ENCODE data around the gene RIC8B. TPM values are rescaled to one million over a fixed set of nuclear protein-coding genes. Genes with fewer than 3 reads are reported as not detected.

The RIC8B gene
- polyA plus RNA-seq, 3 donors = 23.8 to 30.3 (median 26.7) TPM

DNA sequence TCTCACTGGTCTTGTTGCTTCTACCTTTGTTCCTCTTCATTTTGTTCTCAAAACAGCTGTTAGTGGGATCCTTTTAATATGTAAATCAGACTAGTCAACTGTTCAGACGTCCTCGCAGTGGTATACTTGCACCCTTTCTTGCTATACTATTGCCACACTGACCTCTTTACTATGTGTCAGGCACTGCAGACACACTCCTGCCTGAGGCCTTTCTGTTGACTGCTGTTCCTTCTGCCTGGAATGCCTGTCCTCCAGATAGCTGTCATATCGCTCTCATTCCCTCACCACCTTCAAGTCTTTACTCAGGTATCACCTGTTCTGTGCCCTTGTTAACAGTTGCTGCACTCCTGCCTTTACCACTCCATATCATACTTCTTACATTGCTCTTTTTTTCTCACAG, 91.2 kb downstream of the RIC8B start:
- no peak for DNase-seq (ENCODE audit: low read depth in 3 of 3, low spot score in 2 of 3)

DNA sequence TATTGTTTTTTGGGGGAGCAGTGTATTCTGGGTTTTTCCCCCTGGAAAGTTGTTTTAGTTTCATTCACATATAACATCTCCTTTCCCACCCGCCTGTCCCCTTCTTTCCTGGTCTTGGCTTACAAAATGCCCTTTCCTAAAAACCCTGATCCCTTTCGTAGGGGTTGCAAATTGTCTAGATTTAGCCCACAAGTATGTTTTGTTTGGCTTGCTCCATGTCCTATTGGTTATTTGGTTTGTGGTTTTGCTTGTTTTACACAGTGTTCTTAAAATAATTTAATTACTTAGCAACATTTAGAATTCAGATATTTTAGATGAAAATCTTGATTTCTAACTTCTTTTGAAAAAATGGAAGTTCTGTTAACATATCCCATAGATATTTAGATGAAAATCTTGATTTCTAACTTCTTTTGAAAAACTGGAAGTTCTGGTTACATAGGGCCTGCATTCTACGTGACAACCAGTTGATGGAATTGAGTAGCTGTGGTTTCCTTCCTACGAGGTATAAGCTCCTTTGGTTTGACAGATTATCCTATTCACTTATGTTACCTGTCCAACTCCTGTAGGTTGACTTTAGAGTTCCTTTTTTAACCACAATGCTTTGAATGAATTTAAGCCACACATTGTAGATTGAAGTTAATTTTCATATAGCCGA, 92.1 kb downstream of the RIC8B start:
- DNase-seq (ENCODE audit: low read depth in 3 of 3, low spot score in 2 of 3) = no peak

DNA sequence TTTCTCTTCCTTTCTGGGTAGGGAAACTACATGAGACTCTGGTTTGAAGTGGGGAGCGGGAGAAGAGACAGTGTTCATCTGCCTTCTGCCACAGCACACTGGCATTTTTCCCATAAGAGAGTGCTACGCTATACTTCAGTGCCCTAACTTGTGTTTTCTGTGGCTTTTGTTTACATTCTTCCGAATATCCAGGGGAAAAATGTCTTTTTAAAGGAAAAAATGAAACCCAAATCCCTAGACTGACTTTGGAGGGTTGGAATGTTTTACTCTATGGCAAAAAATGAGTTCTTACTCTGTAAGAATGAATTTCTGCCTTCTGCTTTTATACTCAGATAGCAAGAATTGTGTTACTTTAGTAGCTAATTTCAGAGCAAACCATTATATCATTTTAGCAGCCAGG, 93.2 kb downstream of the RIC8B start:
- DNase-seq (ENCODE audit: low read depth in 3 of 3, low spot score in 2 of 3) = no peak

DNA sequence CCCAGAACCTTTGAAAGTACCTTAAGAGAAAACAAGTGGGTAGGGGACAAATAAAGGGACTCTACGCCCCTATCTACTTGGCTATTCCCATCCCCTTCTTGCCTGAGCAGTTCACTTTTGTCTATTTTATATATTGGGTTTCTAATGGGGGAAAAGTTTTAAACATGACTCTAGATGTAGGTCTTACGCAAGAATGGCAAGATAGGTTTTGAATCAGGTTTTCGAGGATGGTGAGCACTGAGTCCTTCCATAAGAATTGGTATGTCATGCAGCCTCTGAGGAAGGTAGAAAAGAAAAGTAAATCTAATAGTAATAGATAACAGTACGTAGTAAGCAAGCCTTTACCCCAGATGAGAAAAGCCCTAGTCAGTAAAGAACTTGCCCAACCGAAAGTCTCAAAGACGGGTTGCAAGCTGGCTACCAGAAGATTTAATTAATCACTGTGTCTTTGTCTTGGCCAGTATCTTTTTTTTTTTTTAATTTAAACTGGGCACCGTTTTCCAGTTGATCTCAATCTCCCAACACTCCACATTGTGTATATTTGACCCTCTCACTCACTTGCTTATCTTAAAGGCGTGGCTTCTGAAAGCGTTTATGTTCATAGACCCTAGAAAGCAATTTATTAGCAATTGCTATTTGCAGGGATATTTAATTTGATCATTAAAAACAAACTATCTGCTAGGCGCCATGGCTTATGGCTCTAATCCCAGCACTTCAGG, 94.7 kb downstream of the RIC8B start:
- no peak for DNase-seq (ENCODE audit: low read depth in 3 of 3, low spot score in 2 of 3)

GRCh38 chr12:106870116-106870515, 95.6 kb downstream of the RIC8B start:
- DNase-seq (ENCODE audit: low read depth in 3 of 3, low spot score in 2 of 3) = no peak

GRCh38 chr12:106871477-106871876, 97.0 kb downstream of the RIC8B start:
- DNase-seq (ENCODE audit: low read depth in 3 of 3, low spot score in 2 of 3) = no peak

DNA sequence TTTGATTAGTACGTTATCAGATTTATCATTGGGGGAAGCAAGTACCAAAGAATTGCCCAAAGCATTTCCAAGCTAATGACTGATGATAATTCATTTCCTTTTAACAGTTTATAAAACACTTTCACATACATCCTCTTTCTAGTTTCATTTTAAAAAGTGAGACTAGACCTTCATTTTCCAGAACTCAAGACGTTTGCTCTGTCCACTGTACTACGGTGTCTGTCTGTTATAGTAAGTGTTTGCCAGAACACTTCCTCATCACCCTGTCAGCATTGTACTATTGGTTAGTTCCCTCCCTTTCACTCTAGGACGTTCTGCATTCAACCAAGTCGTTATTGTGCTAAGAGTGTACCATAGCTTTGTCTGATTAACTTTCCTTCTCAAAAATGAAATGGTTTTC, 99.5 kb downstream of the RIC8B start:
- DNase-seq (ENCODE audit: low read depth in 3 of 3, low spot score in 2 of 3) = no peak

DNA sequence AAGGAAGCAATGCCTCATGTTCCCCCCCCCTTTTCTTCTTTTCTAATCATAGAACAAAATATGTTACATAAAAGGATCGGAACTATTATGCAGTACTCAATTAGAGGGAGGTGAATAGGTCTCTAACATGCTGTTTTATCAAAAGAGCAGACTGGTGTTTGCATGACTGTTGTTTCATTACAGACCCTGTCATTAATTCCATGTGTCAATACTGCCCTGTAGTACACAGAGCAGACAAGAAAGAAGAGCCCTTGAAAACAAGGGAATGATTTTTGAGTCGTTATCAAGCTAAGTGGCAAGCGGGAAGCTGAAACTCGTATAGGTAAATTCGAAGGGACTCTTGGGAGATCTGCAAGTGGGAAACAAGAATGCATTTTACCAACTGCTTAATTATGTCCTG, 104.3 kb downstream of the RIC8B start:
- DNase-seq (ENCODE audit: low read depth in 3 of 3, low spot score in 2 of 3) = no peak

DNA sequence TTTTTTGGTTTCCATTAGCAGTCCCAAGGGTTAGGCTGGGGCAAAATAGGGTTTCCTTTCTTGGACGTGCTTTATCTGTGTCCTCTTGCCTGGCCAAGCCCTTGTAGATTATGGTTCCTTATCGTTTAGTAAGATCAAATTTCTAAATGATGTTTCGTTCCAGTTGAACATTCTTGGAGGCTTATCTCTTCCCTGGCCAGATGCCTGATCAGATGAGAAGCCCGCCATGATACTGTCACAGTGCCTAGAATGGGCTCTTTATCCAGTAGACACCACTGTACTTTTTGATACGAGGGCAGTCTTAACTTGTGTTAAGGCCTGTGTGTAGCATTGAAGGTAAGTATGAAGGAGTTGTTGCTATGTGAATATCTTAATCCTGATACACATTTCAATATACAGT, 105.1 kb downstream of the RIC8B start:
- DNase-seq (ENCODE audit: low read depth in 3 of 3, low spot score in 2 of 3) = no peak

DNA sequence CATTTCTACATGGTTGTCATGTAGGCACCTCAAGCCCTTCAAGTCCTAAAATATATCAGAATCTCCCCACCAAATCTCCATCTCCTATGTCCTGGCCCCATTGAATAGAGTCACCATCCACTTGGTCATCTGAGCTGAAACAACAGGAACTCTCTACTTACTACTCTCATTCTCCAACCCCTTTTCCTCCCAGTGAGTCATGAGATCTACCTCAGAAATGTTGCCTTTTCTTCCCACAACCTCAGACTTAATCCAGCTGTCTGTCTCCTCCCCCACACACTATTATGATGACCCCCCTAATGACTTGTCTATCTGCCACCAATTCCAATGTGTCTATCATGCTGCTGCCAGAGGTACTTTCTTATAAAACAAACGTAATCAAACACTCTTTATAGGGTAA, 108.9 kb downstream of the RIC8B start:
- no peak for DNase-seq (ENCODE audit: low read depth in 3 of 3, low spot score in 2 of 3)

- DNase-seq (ENCODE audit: low read depth in 3 of 3, low spot score in 2 of 3) = no peak
These were observed 110.5 kb downstream of the RIC8B start for GRCh38 chr12:106885026-106885425.

DNA sequence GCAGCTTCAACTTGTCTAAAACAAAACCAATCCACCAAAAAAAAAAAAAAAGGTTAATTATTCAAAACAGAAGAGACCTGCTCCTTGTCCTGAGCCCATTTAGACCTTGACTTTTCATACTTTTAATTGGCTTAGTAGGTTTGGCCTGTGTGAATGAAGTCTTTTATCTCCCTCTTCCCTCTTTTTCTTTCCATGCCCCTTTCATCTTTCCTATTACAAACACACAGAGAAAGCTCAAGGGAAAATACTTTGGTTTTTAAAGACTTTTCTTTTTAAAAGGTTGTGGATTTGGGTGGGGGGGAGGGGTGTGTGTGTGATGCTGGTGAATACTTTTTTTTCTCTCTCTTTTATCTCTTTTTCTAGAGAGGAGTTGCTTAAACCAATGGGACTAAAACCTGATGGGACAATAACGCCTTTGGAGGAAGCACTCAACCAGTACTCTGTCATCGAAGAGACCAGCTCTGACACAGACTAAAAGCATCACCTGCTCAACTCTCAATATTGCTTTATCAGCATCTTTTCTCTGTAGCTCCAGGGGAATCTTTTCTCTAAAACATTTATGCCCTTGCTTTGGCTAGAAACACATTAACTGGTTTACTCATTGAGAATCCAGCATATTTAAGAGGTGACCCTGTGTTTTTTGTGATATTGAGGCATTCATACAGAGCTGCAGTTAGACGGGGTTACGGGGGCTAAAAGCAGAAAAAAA, 111.2 kb downstream of the RIC8B start:
- no peak for DNase-seq (ENCODE audit: low read depth in 3 of 3, low spot score in 2 of 3)

DNA sequence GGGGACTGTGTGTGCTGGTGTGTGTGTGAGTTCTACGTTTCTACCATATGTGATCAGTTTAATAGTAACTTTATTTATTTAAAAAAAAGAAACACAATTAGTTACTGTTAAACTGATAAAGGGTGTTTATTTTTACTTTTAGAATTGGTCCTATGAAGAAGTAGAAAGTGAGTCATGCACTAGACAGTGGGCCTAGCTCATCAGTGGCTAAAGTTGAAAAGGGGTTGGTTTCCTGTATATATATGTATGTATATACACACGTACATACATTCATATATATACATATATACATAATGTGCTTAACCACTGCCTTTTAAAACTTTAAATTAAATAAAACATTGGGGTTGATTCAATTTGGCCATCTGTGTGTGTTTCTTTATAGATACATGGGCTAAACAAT, 112.5 kb downstream of the RIC8B start:
- DNase-seq (ENCODE audit: low read depth in 3 of 3, low spot score in 2 of 3) = no peak

DNA sequence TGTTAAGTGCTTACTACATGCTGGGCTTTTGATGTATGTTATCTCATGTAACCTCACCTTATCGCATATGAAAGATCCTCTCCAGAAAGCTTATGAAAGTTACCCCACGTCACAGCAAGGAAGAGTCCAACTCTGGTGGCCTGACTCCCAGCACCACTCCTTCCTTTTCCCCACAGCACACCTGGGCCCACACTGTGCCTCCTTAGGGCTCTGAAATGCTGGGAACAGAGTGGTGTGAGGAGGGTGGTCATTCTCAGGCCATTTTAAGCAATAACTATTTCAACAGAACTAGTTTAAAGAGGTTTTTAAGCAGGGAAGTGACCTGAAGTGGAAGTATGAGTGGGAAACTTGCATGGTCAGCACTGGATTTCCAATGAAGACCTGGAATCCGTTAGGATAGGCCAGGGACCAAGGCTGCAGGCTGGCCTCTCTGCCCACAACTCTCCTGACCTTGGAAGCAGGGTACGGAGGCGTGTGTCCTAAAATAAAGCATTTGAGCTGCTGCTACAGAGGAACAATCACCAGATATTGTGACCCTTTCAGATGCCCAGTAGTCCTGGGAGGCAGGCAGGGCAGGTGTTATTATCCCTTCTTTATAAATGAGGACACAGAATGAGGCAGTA, 114.0 kb downstream of the RIC8B start:
- no peak for DNase-seq (ENCODE audit: low read depth in 3 of 3, low spot score in 2 of 3)

DNA sequence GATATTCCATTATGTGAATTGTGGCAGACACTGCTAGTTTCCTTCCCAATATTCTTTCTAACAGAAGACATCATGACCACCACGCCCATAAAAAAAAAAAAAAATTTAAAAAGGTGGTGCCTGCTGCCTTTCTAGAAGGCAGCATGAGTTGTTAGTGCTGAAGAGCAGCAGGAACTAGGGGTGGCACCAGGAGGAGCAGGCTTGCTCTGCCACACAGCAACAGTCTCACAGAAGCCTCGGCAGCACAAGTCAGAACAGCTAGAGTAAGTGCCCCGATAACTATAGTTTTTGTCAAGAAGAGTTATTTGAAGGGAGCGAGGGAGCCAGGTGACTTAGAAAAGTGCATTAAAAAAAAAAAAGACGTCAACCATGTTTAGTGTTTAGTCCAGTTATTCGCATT, 114.8 kb downstream of the RIC8B start:
- no peak for DNase-seq (ENCODE audit: low read depth in 3 of 3, low spot score in 2 of 3)

GRCh38 chr12:106889950-106890626, 115.6 kb downstream of the RIC8B start:
- no peak for DNase-seq (ENCODE audit: low read depth in 3 of 3, low spot score in 2 of 3)

DNA sequence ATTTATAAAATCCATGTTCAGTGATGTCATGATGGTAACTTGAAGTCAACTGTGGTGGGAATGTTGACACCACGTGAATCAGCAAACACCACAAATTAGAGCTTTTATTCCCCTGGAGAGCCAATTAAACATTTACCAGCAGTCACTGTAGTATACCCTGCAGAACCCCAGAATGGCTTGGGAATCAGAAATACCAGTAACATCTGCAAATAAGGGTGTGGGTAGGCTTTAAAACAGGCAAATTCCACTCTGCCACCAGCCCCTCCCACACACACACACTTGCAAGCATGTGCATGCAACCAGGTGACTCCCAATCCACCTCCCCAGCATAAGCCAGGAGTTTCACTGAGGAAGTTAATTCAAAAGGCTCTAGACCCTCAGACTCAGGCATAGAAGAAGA, 117.6 kb downstream of the RIC8B start:
- no peak for DNase-seq (ENCODE audit: low read depth in 3 of 3, low spot score in 2 of 3)

- no peak for DNase-seq (ENCODE audit: low read depth in 3 of 3, low spot score in 2 of 3)
These were observed 119.0 kb downstream of the RIC8B start for GRCh38 chr12:106893451-106893850.

DNA sequence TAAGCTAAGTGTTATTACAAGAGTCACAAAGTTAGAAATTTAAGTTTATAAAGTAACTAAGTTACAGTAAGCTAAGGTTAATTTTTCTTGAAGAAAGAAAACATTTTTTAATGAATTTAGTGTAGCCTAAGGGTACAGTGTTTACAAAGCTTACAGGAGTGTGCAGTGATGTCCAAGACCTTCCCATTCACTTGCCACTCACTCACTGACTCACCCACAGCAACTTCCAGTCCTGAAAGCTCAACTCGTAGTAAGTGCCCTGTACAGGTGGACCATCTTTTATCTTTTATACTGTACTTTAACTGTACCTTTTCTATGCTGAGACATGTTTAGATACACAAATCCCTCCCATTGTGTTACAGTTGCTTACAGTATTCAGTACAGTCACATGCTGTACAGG, 120.3 kb downstream of the RIC8B start:
- DNase-seq (ENCODE audit: low read depth in 3 of 3, low spot score in 2 of 3) = no peak

GRCh38 chr12:106896603-106897002, 122.1 kb downstream of the RIC8B start:
- DNase-seq (ENCODE audit: low read depth in 3 of 3, low spot score in 2 of 3) = no peak

DNA sequence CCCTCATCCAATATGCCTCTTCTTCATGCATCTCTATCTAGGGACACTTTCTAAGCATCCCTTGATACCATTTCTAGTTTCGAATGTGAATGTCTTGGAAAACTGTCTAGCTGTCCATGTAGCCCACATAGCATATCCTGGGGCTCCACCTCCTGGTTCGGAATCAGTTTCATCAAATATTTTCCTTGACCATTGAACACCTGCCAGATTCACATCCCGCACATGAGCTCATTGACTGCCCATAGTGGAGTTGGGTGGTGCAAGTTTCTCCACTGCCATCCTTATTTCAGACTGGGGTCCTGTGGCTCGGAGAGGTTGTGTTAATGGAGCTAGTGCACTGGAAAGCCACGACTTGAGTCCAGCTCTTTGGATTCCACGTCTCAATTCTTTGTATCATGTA, 122.6 kb downstream of the RIC8B start:
- no peak for DNase-seq (ENCODE audit: low read depth in 3 of 3, low spot score in 2 of 3)
